NCI-H526 treated with DMSO at 0.1 percent for 48 hours (cell line): ENCODE data around the gene TNFRSF21.
"Not testable (repeated sequence)": the region's sequence is repeated elsewhere in the genome, so short reads cannot be mapped to it uniquely, and the experiment has no call there.

Experiments used
- DNase-seq: peaks from one replicate; lab custom pipeline; 2025; lab: John Stamatoyannopoulos, UW

TNFRSF21 gene

GRCh38 chr6:47251396-47251795 is 58.3 kb downstream of the TNFRSF21 start:
- no peak for DNase-seq

GRCh38 chr6:47250302-47250701 is 59.4 kb downstream of the TNFRSF21 start:
- DNase-seq: no peak

GRCh38 chr6:47248446-47248845 is 61.3 kb downstream of the TNFRSF21 start:
- DNase-seq: no peak

- DNase-seq: peak; percentile 57
Observed at GRCh38 chr6:47247227-47247797, 62.4 kb downstream of the TNFRSF21 start.

GRCh38 chr6:47246551-47246950 is 63.2 kb downstream of the TNFRSF21 start:
- no peak for DNase-seq

- no peak for DNase-seq
Observed at GRCh38 chr6:47245745-47246371, 63.8 kb downstream of the TNFRSF21 start.

GRCh38 chr6:47242483-47243386 is 67.0 kb downstream of the TNFRSF21 start:
- peak; percentile 35 for DNase-seq

GRCh38 chr6:47241742-47242482 is 67.8 kb downstream of the TNFRSF21 start:
- no peak for DNase-seq

GRCh38 chr6:47240277-47240890 is 69.3 kb downstream of the TNFRSF21 start:
- no peak for DNase-seq

- DNase-seq: no peak
Observed at GRCh38 chr6:47239546-47239945, 70.2 kb downstream of the TNFRSF21 start.

GRCh38 chr6:47238456-47238995 is 71.2 kb downstream of the TNFRSF21 start:
- DNase-seq: no peak

- DNase-seq: no peak
Observed at GRCh38 chr6:47237196-47237595, 72.5 kb downstream of the TNFRSF21 start.

GRCh38 chr6:47235964-47236760 is 73.5 kb downstream of the TNFRSF21 start:
- DNase-seq: no peak

GRCh38 chr6:47235421-47235820 is 74.3 kb downstream of the TNFRSF21 start:
- DNase-seq: no peak

GRCh38 chr6:47234266-47234933 is 75.3 kb downstream of the TNFRSF21 start:
- no peak for DNase-seq

GRCh38 chr6:47231151-47231550 is 78.6 kb downstream of the TNFRSF21 start:
- DNase-seq: no peak

GRCh38 chr6:47230579-47230978 is 79.1 kb downstream of the TNFRSF21 start:
- DNase-seq: no peak

- DNase-seq: no peak
Observed at GRCh38 chr6:47229255-47229654, 80.5 kb downstream of the TNFRSF21 start.

- not testable (repeated sequence) for DNase-seq
Observed at GRCh38 chr6:47228093-47228492, 81.6 kb downstream of the TNFRSF21 start.

GRCh38 chr6:47223251-47223650 is 86.5 kb downstream of the TNFRSF21 start:
- DNase-seq: not testable (repeated sequence)
